Measurements from ENCODE around the gene MTA1.

MTA1 gene

GRCh38 chr14:105449276-105450122, 29.9 kb downstream of the MTA1 start:
- DNase-seq: no peak
- H3K27me3 Mint-ChIP-seq (ENCODE audit: low read depth, poor library complexity): no peaks in the 10 kb centered on the region
- no peak overlapping the region for H3K27ac Mint-ChIP-seq
- no peak overlapping the region for H3K4me3 Mint-ChIP-seq
- H3K9me3 Mint-ChIP-seq: no peaks in the 10 kb centered on the region
- H3K4me1 Mint-ChIP-seq: peaks cover 10% of the 10 kb centered on the region
- TF ChIP-seq CTCF (IDR thresholded peaks at IDR 0.05): no peak
- peaks cover 10% of the 10 kb centered on the region for H3K36me3 Mint-ChIP-seq (ENCODE audit: low read depth)

GRCh38 chr14:105450123-105450505, 30.5 kb downstream of the MTA1 start:
- peaks cover 10% of the 10 kb centered on the region for H3K4me1 Mint-ChIP-seq
- no peak overlapping the region for H3K27ac Mint-ChIP-seq
- no peaks in the 10 kb centered on the region for H3K27me3 Mint-ChIP-seq (ENCODE audit: low read depth, poor library complexity)
- H3K36me3 Mint-ChIP-seq (ENCODE audit: low read depth): peaks cover 14% of the 10 kb centered on the region
- H3K9me3 Mint-ChIP-seq: no peaks in the 10 kb centered on the region
- no peak for TF ChIP-seq CTCF (IDR thresholded peaks at IDR 0.05)
- DNase-seq: no peak
- H3K4me3 Mint-ChIP-seq: no peak overlapping the region

GRCh38 chr14:105450864-105451720, 31.5 kb downstream of the MTA1 start:
- no peak overlapping the region for H3K27ac Mint-ChIP-seq
- no peak for TF ChIP-seq CTCF (IDR thresholded peaks at IDR 0.05)
- no peak overlapping the region for H3K4me3 Mint-ChIP-seq
- H3K9me3 Mint-ChIP-seq: no peaks in the 10 kb centered on the region
- H3K36me3 Mint-ChIP-seq (ENCODE audit: low read depth): peaks cover 20% of the 10 kb centered on the region
- no peaks in the 10 kb centered on the region for H3K27me3 Mint-ChIP-seq (ENCODE audit: low read depth, poor library complexity)
- peaks cover 4% of the 10 kb centered on the region for H3K4me1 Mint-ChIP-seq
- no peak for DNase-seq

- H3K36me3 Mint-ChIP-seq (ENCODE audit: low read depth): peaks cover 20% of the 10 kb centered on the region
Measured at GRCh38 chr14:105452963-105453362, 33.3 kb downstream of the MTA1 start.

GRCh38 chr14:105453847-105454246, 34.2 kb downstream of the MTA1 start:
- Mint-ChIP-seq H3K4me1 (no peaks in the 10 kb centered on the region), H3K27me3 (ENCODE audit: low read depth, poor library complexity) (no peaks in the 10 kb centered on the region), H3K36me3 (ENCODE audit: low read depth) (peaks cover 20% of the 10 kb centered on the region), H3K27ac (peak overlapping the region; percentile 78), H3K9me3 (no peaks in the 10 kb centered on the region), H3K4me3 (no peak overlapping the region)
- TF ChIP-seq CTCF (IDR thresholded peaks at IDR 0.05): no peak
- DNase-seq: no peak

More at GRCh38 chr14:105452963-105453362, 33.3 kb downstream of the MTA1 start:
- no peak for TF ChIP-seq CTCF (IDR thresholded peaks at IDR 0.05)
- Mint-ChIP-seq H3K27me3 (ENCODE audit: low read depth, poor library complexity) (no peaks in the 10 kb centered on the region), H3K27ac (peak overlapping the region; percentile 79), H3K9me3 (no peaks in the 10 kb centered on the region), H3K4me1 (no peaks in the 10 kb centered on the region), H3K4me3 (no peak overlapping the region)
- no peak for DNase-seq
